H9 (cell line): Measurements from ENCODE around the gene RAPGEF6. TPM values are rescaled to one million over a fixed set of nuclear protein-coding genes. Genes with fewer than 3 reads are reported as not detected.

Experiments
- DNase-seq: peaks from one replicate; pipeline ENCODE4 v3.0.0-alpha.2; 2017
- H2AFZ ChIP-seq: one replicate; pipeline ENCODE4 v1.6.1; 2013; ENCODE audit warnings: mild to moderate bottlenecking, low read length, control low read depth, moderate library complexity
- H2AK5ac ChIP-seq: 2 replicates; pipeline ENCODE4 v1.6.1; 2013; ENCODE audit warnings: low read length, control low read depth, mixed read lengths; ENCODE audit not compliant: insufficient read length
- H2BK120ac ChIP-seq: one replicate; pipeline ENCODE4 v1.6.1; 2013; ENCODE audit warnings: low read depth, mild to moderate bottlenecking, low read length, control low read depth, inconsistent platforms; ENCODE audit not compliant: poor library complexity, severe bottlenecking
- H2BK12ac ChIP-seq: 2 replicates; pipeline ENCODE4 v1.6.1; 2013; ENCODE audit warnings: low read length, control low read depth, mixed read lengths, low read depth; ENCODE audit not compliant: insufficient read length
- H2BK15ac ChIP-seq: 2 replicates; pipeline ENCODE4 v1.6.1; 2013; ENCODE audit warnings: low read depth, low read length, control low read depth
- H2BK20ac ChIP-seq: one replicate; pipeline ENCODE4 v1.6.1; 2013; ENCODE audit warnings: low read depth, mild to moderate bottlenecking, low read length, control low read depth, inconsistent platforms; ENCODE audit not compliant: poor library complexity, severe bottlenecking
- H2BK5ac ChIP-seq: 2 replicates; pipeline ENCODE4 v1.6.1; 2013; ENCODE audit warnings: low read length, control low read depth, mixed read lengths; ENCODE audit not compliant: insufficient read length
- H3K14ac ChIP-seq: 2 replicates; pipeline ENCODE4 v1.6.1; 2013; ENCODE audit warnings: low read length, control low read depth; ENCODE audit not compliant: insufficient read depth
- H3K18ac ChIP-seq: 2 replicates; pipeline ENCODE4 v1.6.1; 2013; ENCODE audit warnings: low read depth, mild to moderate bottlenecking, mixed read lengths, low read length, control low read depth; ENCODE audit not compliant: insufficient read length
- H3K23ac ChIP-seq: 2 replicates; pipeline ENCODE4 v1.6.1; 2013; ENCODE audit warnings: low read length, control low read depth, mixed read lengths, low read depth; ENCODE audit not compliant: insufficient read length
- H3K23me2 ChIP-seq: 2 replicates; pipeline ENCODE4 v1.6.1; 2013; ENCODE audit warnings: low read depth, mild to moderate bottlenecking, mixed read lengths, low read length, control low read depth; ENCODE audit not compliant: insufficient read length, poor library complexity, severe bottlenecking
- H3K27ac ChIP-seq: 2 replicates; pipeline ENCODE4 v1.5.1; 2013; ENCODE audit warnings: low read length, control low read depth, mixed read lengths, low read depth; ENCODE audit not compliant: insufficient read length
- H3K27me3 ChIP-seq: 2 replicates; pipeline ENCODE4 v1.6.1; 2013; ENCODE audit warnings: low read length, control low read depth, inconsistent platforms; ENCODE audit not compliant: insufficient read depth
- H3K4ac ChIP-seq: 2 replicates; pipeline ENCODE4 v1.6.1; 2013; ENCODE audit warnings: low read depth, mild to moderate bottlenecking, control low read depth, inconsistent platforms, low read length, moderate library complexity
- H3K4me1 ChIP-seq: 2 replicates; pipeline ENCODE4 v1.6.1; 2013; ENCODE audit warnings: low read length, control low read depth, inconsistent platforms; ENCODE audit not compliant: insufficient read depth
- H3K4me2 ChIP-seq: 2 replicates; pipeline ENCODE4 v1.6.1; 2013; ENCODE audit warnings: low read length, control low read depth, mixed read lengths; ENCODE audit not compliant: insufficient read length, insufficient read depth
- H3K56ac ChIP-seq: 2 replicates; pipeline ENCODE4 v1.6.1; 2013; ENCODE audit warnings: low read depth, mild to moderate bottlenecking, mixed read lengths, low read length, control low read depth; ENCODE audit not compliant: insufficient read length
- H3K79me1 ChIP-seq: 2 replicates; pipeline ENCODE4 v1.6.1; 2013; ENCODE audit warnings: low read depth, mild to moderate bottlenecking, moderate library complexity, low read length, control low read depth, inconsistent platforms; ENCODE audit not compliant: insufficient read depth, poor library complexity, severe bottlenecking
- H3K79me2 ChIP-seq: 2 replicates; pipeline ENCODE4 v1.6.1; 2013; ENCODE audit warnings: low read length, control low read depth, inconsistent platforms; ENCODE audit not compliant: insufficient read depth
- H3K9ac ChIP-seq: 2 replicates; pipeline ENCODE4 v1.6.1; 2013; ENCODE audit warnings: low read length, control low read depth, mixed read lengths; ENCODE audit not compliant: insufficient read length; ENCODE audit errors: extremely low read depth
- H3K9me3 ChIP-seq: one replicate; pipeline ENCODE4 v1.6.1; 2013; ENCODE audit warnings: low read depth, low read length, inconsistent platforms; ENCODE audit not compliant: control insufficient read depth
- H3T11ph ChIP-seq: one replicate; pipeline ENCODE4 v1.6.1; 2013; ENCODE audit warnings: mild to moderate bottlenecking, low read length, control low read depth, inconsistent platforms
- H4K20me1 ChIP-seq: one replicate; pipeline ENCODE4 v1.6.1; 2013; ENCODE audit not compliant: control insufficient read depth, insufficient read length, insufficient read depth
- H4K5ac ChIP-seq: 2 replicates; pipeline ENCODE4 v1.6.1; 2013; ENCODE audit warnings: low read depth, mild to moderate bottlenecking, mixed read lengths, low read length, control low read depth; ENCODE audit not compliant: insufficient read length
- H4K8ac ChIP-seq: replicated peaks from 2 replicates; pipeline ENCODE4 v1.6.1; 2013; ENCODE audit warnings: low read length, control low read depth, mixed read lengths, low read depth; ENCODE audit not compliant: insufficient read length
- H4K91ac ChIP-seq: 2 replicates; pipeline ENCODE4 v1.6.1; 2013; ENCODE audit warnings: low read depth, mild to moderate bottlenecking, moderate library complexity, mixed read lengths, low read length, control low read depth; ENCODE audit not compliant: insufficient read length
- H3K27ac Mint-ChIP-seq, 3 experiments: 2 replicates in 2 of 3; 3 replicates in 1 of 3; pipeline ENCODE4 v1.8.0; 2020 to 2021; ENCODE audit warnings: mixed read lengths in 3 of 3, mild to moderate bottlenecking in 1 of 3, moderate library complexity in 1 of 3
- H3K27me3 Mint-ChIP-seq: 2 replicates; pipeline ENCODE4 v1.8.0; 2021; ENCODE audit warnings: low read depth, mild to moderate bottlenecking, moderate library complexity, mixed read lengths
- H3K36me3 Mint-ChIP-seq, 3 experiments: 2 replicates in 2 of 3; 3 replicates in 1 of 3; pipeline ENCODE4 v1.8.0; 2020 to 2021; ENCODE audit warnings: low read depth in 3 of 3, mixed read lengths in 3 of 3; ENCODE audit not compliant: insufficient read depth in 1 of 3
- H3K4me1 Mint-ChIP-seq, 2 experiments: 2 replicates each; pipeline ENCODE4 v1.8.0; 2020; ENCODE audit warnings: mixed read lengths in 2 of 2
- H3K4me3 Mint-ChIP-seq, 2 experiments: 2 replicates in 1 of 2; 3 replicates in 1 of 2; pipeline ENCODE4 v1.8.0; 2020 to 2021; ENCODE audit warnings: mild to moderate bottlenecking in 2 of 2, mixed read lengths in 2 of 2, moderate library complexity in 1 of 2
- H3K9me3 Mint-ChIP-seq, 2 experiments: 2 replicates in 1 of 2; 3 replicates in 1 of 2; pipeline ENCODE4 v1.8.0; 2020; ENCODE audit warnings: mild to moderate bottlenecking in 2 of 2, mixed read lengths in 2 of 2, moderate library complexity in 1 of 2
- WGBS: extraction: QIAGEN DNeasy Blood & Tissue Kit; methylation state at CpG from one replicate; pipeline ENCODE4 v1.1.7; 2013; ENCODE audit warnings: missing lambda C conversion rate, low lambda C conversion rate, mixed read lengths; ENCODE audit not compliant: insufficient read length; ENCODE audit errors: extremely low coverage; 5-methylcytosine and 5-hydroxymethylcytosine counted together
- total RNA-seq: library from RNA; stranded (reverse); gene quantifications from 2 replicates; pipeline ENCODE4 v1.2.1, GENCODE V29; 2021
- TF ChIP-seq, protein P1 (sequence below): fragments of 200-600 bp; sonication (generic); conservative IDR thresholded peaks from 3 replicates; pipeline ENCODE4 v1.8.0; 2021; ENCODE audit warnings: antibody characterized with exemption, mild to moderate bottlenecking

RAPGEF6 gene
- total RNA-seq, 1 experiment from 2014 or later: 19.7 TPM

DNA sequence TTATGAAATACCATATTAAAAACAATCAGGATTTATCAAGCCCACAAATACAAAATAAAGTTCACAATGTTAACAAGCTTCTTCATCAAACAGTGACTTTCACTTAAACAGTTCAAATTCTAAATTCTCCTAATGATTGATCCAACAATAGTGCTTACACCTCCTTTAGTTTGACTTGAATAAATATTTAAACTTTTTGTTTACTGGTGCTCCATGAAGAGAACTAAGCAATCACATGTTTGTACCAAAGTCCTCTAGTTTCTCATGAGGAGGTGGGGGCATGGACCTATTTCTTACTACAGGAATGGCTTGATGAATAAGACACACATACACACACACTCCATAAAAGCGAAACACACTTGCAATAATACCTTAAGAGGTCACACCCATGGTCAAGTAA, 95.8 kb downstream of the RAPGEF6 start:
- no peak overlapping the region for H3K27ac Mint-ChIP-seq
- TF ChIP-seq, protein P1, sequence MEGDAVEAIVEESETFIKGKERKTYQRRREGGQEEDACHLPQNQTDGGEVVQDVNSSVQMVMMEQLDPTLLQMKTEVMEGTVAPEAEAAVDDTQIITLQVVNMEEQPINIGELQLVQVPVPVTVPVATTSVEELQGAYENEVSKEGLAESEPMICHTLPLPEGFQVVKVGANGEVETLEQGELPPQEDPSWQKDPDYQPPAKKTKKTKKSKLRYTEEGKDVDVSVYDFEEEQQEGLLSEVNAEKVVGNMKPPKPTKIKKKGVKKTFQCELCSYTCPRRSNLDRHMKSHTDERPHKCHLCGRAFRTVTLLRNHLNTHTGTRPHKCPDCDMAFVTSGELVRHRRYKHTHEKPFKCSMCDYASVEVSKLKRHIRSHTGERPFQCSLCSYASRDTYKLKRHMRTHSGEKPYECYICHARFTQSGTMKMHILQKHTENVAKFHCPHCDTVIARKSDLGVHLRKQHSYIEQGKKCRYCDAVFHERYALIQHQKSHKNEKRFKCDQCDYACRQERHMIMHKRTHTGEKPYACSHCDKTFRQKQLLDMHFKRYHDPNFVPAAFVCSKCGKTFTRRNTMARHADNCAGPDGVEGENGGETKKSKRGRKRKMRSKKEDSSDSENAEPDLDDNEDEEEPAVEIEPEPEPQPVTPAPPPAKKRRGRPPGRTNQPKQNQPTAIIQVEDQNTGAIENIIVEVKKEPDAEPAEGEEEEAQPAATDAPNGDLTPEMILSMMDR: no peak

More for the DNA sequence above, 95.8 kb downstream of the RAPGEF6 start:
- Histone ChIP-seq H4K8ac (no peak overlapping the region), H2BK12ac (no peak overlapping the region), H4K5ac (no peak overlapping the region), H3K18ac (no peak overlapping the region), H3K9me3 (no peaks in the 10 kb centered on the region), H3K4ac (no peak overlapping the region), H2AK5ac (no peak overlapping the region), H3K79me1 (no peaks in the 10 kb centered on the region), H3K23ac (no peak overlapping the region), H4K20me1 (no peaks in the 10 kb centered on the region), H3K14ac (no peak overlapping the region), H3T11ph (no peak overlapping the region), H3K27me3 (no peaks in the 10 kb centered on the region), H2BK120ac (no peak overlapping the region), H3K27ac (no peak overlapping the region), H3K9ac (no peak overlapping the region), H4K91ac (no peak overlapping the region), H2BK5ac (no peak overlapping the region), H3K4me1 (0 out of 2 replicates have a peak, but pooled peaks cover 1% of the 10 kb centered on the region), H3K79me2 (no peaks in the 10 kb centered on the region), H2BK15ac (no peak overlapping the region), H3K4me2 (no peak overlapping the region), H2AFZ (no peak overlapping the region), H2BK20ac (no peak overlapping the region), H3K56ac (no peak overlapping the region), H3K23me2 (no peaks in the 10 kb centered on the region)
- Mint-ChIP-seq H3K27me3 (no peaks in the 10 kb centered on the region), H3K4me3 (no peak overlapping the region), H3K36me3 (peaks cover 0 to 2% (median 0%) of the 10 kb centered on the region in 3 experiments; a peak in 1 of 7 replicates), H3K4me1 (no peaks in the 10 kb centered on the region; a peak in 1 of 4 replicates), H3K9me3 (no peaks in the 10 kb centered on the region)
- DNase-seq: no peak
- no CpG with 5 or more reads among the region's 1 CpG for WGBS
